ENCODE results near the gene DMKN. TPM values are rescaled to one million over a fixed set of nuclear protein-coding genes. Genes with fewer than 3 reads are reported as not detected.
A peak's percentile ranks its signal among the peaks of the same experiment; 100 is the strongest.
"Not testable (repeated sequence)": the region's sequence is repeated elsewhere in the genome, so short reads cannot be mapped to it uniquely, and the experiment has no call there.

DMKN gene
- total RNA-seq, 1 donor from 2014 or later, result 161 TPM

- H3K4me3 Mint-ChIP-seq, result no peak overlapping the region
- H3K27ac Mint-ChIP-seq, result no peak overlapping the region
- no peaks in the 10 kb centered on the region for H3K4me1 Mint-ChIP-seq
Measured at GRCh38 chr19:35478794-35479677, 34.4 kb downstream of the DMKN start.

DNA sequence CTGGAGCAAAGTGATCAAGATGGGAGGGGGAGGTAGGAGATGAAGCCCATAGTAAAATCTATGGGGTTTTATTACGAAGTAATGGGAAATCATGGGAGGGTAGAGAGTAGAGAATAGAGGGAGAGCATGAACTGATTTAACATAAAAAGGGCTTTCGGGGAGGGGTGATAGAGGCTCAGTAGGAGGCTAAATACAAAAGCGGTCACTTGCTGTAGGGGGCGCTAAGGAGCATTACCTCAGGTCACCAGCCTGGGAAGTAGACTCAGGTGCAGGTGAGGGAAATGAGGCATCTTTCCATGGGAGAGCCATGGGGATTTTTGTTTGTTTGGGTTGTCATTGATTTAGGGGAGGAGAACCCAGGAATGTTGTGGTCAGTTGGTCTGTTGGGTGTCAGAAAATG, 37.3 kb downstream of the DMKN start:
- Mint-ChIP-seq H3K9me3 (peaks cover 3% of the 10 kb centered on the region), H3K36me3 (no peaks in the 10 kb centered on the region), H3K4me3 (no peak overlapping the region), H3K27ac (no peak overlapping the region), H3K4me1 (no peaks in the 10 kb centered on the region), H3K27me3 (ENCODE audit: low read depth) (no peaks in the 10 kb centered on the region)
- no peak for DNase-seq (ENCODE audit: low spot score in 2 of 2, unreplicated experiment in 2 of 2)
- peak; percentile 14 for TF ChIP-seq CTCF (IDR thresholded peaks at IDR 0.05; ENCODE audit: unreplicated experiment)

More at GRCh38 chr19:35478794-35479677, 34.4 kb downstream of the DMKN start:
- H3K27me3 Mint-ChIP-seq (ENCODE audit: low read depth), result peaks cover under 1% of the 10 kb centered on the region
- no peak for TF ChIP-seq CTCF (IDR thresholded peaks at IDR 0.05; ENCODE audit: unreplicated experiment)
- H3K36me3 Mint-ChIP-seq, result no peaks in the 10 kb centered on the region
- H3K9me3 Mint-ChIP-seq, result peaks cover 4% of the 10 kb centered on the region
- no peak for DNase-seq (ENCODE audit: low spot score in 2 of 2, unreplicated experiment in 2 of 2)

GRCh38 chr19:35474594-35474993, 38.9 kb downstream of the DMKN start:
- H3K4me1 Mint-ChIP-seq; H3K4me3 Mint-ChIP-seq; H3K36me3 Mint-ChIP-seq; H3K27me3 Mint-ChIP-seq (ENCODE audit: low read depth); DNase-seq (ENCODE audit: low spot score in 2 of 2, unreplicated experiment in 2 of 2); H3K9me3 Mint-ChIP-seq; H3K27ac Mint-ChIP-seq: not testable (repeated sequence)

DNA sequence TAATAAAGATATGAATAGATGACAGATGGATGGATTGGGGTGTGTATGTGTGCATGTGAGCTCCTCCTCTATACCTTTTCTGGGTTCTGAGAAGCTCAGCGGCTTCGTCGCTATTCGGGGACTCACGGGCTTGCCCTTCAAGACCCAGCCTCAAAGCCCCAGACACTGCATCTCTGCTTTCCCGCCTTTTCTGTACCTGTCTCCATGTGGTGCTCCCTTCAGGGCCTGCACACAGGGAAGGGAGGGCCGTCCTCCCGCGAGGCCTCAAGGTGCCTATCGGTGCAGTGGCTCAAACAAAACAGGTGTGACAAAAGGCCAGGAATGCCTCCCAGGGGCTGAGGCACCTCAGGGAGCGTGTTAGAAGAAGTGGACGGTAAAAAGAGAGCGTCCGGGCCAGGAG, 39.3 kb downstream of the DMKN start:
- no peak overlapping the region for H3K27ac Mint-ChIP-seq
- H3K4me1 Mint-ChIP-seq, result no peaks in the 10 kb centered on the region
- H3K36me3 Mint-ChIP-seq, result no peaks in the 10 kb centered on the region
- no peak for DNase-seq (ENCODE audit: low spot score in 2 of 2, unreplicated experiment in 2 of 2)
- H3K4me3 Mint-ChIP-seq, result no peak overlapping the region
- no peaks in the 10 kb centered on the region for H3K27me3 Mint-ChIP-seq (ENCODE audit: low read depth)
- no peak for TF ChIP-seq CTCF (IDR thresholded peaks at IDR 0.05; ENCODE audit: unreplicated experiment)
- no peaks in the 10 kb centered on the region for H3K9me3 Mint-ChIP-seq

DNA sequence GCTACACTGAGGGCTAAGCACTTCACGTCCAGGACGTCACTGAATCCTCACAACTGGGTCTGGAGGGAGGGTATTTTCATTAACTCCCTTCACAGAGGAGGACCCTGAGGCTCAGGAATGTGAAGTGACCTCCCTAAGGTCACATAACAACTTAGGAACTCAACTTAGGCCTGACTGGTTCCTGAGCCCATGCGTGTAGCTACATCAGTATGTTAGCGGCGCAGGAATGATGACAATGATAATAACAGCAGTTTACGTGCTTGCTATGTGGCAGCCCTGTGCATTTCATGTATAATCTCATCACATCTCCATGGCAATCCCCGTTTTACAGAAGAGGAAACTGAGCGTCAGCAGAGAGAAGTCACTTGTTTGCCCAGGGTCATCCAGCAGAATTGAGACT, 41.5 kb downstream of the DMKN start:
- H3K9me3 Mint-ChIP-seq, result no peaks in the 10 kb centered on the region
- DNase-seq (ENCODE audit: low spot score in 2 of 2, unreplicated experiment in 2 of 2), result no peak
- H3K36me3 Mint-ChIP-seq, result no peaks in the 10 kb centered on the region
- H3K4me3 Mint-ChIP-seq, result no peak overlapping the region
- TF ChIP-seq CTCF (IDR thresholded peaks at IDR 0.05; ENCODE audit: unreplicated experiment), result no peak
- H3K27me3 Mint-ChIP-seq (ENCODE audit: low read depth), result no peaks in the 10 kb centered on the region
- H3K4me1 Mint-ChIP-seq, result no peaks in the 10 kb centered on the region
- H3K27ac Mint-ChIP-seq, result no peak overlapping the region

- H3K27ac Mint-ChIP-seq, result not testable (repeated sequence)
Measured at GRCh38 chr19:35471075-35471474, 42.4 kb downstream of the DMKN start.

More at GRCh38 chr19:35471075-35471474, 42.4 kb downstream of the DMKN start:
- H3K27me3 Mint-ChIP-seq (ENCODE audit: low read depth); H3K9me3 Mint-ChIP-seq; H3K4me1 Mint-ChIP-seq; DNase-seq (ENCODE audit: low spot score in 2 of 2, unreplicated experiment in 2 of 2); H3K36me3 Mint-ChIP-seq; H3K4me3 Mint-ChIP-seq: not testable (repeated sequence)

Measured in mesothelial cell of epicardium (in vitro differentiated cells).